ENCODE results near the gene REEP2.

GRCh38 chr5:138464388-138465260 is 25.8 kb downstream of the REEP2 start:
- TF ChIP-seq POLR2A (IDR thresholded peaks at IDR 0.05) (peak; percentile 65), CTCF (IDR thresholded peaks at IDR 0.05) (peak; percentile 21 to 76 (median 32)), POLR2AphosphoS5 (IDR thresholded peaks at IDR 0.05) (peak; percentile 59 to 86 (median 67))
